Tracheal epithelial cell (primary cell): ENCODE results near the gene KCTD5. TPM values are rescaled to one million over a fixed set of nuclear protein-coding genes. Genes with fewer than 3 reads are reported as not detected.

ENCODE experiments used
- total RNA-seq: library from RNA; depleted of rRNA; stranded (reverse); fragments of >200 nt; gene quantifications from 2 replicates; pipeline ENCODE4 v1.2.1, GENCODE V29; 2014

The KCTD5 gene, protein sequence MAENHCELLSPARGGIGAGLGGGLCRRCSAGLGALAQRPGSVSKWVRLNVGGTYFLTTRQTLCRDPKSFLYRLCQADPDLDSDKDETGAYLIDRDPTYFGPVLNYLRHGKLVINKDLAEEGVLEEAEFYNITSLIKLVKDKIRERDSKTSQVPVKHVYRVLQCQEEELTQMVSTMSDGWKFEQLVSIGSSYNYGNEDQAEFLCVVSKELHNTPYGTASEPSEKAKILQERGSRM
- 27.5 and 37.8 TPM in 2 replicates for total RNA-seq

DNA sequence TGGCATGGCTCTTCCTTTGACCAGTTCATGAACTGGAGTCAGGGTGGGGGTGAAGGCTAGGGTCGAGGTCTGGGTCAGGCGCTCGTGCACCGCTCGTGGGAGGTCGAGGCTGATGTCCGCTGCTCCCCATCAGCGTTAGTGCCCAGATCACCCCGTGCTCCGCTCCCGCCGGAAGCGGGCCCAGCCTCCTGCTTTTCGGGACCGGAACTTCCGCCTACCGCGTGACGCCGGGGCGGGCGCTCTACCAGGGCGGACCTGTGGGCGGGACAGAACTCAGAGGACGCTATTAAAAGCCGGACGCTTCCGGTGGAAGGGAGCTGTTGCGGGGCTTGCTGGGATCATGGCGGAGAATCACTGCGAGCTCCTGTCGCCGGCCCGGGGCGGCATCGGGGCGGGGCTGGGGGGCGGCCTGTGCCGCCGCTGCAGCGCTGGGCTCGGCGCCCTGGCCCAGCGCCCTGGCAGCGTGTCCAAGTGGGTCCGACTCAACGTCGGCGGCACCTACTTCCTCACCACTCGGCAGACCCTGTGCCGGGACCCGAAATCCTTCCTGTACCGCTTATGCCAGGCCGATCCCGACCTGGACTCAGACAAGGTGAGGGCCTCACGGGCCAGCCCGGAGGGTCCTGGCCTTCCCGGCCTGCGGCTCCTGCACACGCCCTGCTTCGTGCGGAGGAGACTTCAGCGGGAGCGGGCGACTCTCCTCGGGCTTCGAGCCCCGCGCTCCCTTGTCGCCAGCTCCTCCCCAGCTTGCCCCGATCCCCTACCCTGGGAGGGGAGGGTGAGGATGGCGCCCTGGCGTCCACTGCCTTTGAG lies at the start of gene KCTD5:
KCTD5 (plus strand) TSS at position 315 of the 813 bp plus-strand sequence; CDS start at position 341, 26 bp downstream.

DNA sequence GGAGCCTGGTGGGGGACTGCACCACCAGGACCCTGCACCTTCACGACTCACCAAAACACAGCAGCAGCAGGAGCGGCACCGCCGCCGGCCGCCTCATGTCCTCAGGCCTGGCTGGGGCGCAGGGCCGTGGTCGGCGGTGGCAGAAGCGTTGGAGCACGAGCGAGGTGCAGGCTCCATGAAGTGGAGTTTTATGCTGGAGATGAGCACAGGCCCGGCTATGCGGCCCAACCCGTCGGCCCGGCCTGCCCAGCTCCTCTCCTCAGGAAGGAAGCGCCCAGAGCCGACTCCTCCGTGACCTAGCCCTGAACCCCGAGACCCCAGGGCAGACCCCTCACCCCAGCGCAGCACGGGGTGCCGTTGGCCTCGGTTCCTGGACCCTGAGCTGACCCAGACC lies 37.7 kb downstream of the KCTD5 start, which contains the start of gene PRSS27:
PRSS27 (minus strand) TSS at position 161 of the 394 bp plus-strand sequence; CDS start at position 97, 64 bp downstream.

DNA sequence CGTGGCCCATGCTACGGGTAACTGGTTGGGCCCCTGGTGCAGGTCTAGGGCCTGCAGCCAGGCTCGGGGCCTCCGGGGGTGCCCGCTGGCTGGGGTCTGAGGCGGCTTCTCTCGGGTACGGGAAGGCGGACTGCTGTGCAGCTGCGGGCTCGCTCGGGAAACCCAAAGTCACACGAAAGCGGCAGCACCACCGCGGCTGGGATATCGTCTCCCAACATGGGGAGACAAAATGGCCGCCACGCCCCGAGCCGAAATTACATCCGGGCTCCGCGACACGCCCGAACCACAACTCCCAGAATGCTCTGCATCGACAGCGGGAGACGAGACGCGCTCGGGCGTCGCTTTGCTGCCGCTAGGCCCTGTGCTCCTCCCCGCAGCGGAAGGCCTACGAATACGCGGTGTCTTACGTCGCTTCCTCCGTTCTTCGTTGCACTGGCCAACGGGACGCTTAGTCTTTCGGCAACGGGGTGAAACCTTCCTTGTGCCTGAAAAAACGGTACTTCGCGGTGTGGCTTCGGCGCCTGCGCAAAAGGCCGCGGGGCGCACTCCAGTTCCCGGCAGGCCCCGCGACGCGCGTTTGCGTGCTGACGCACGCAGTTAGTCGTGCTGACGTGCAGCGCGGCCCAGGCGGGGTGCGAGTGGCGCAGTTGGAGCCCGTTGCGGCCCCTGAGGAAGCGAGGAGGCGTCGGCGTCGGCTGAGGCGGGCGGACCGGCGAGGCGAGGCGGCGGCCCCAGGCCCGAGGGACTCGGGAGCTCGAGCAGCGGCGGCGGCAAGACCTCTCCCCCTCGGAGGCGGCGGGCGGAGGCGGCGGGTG lies 69.9 kb downstream of the KCTD5 start, which contains the start of gene SRRM2:
SRRM2 (plus strand) TSS at position 604 of the 815 bp plus-strand sequence. CDS start 3,727 bp downstream, outside the sequence.

Other genes with a start within 250 kb of the KCTD5 start
- gene TEDC2, start 222.4 kb upstream of the KCTD5 start, total RNA-seq = 0.85 and 1.7 TPM in 2 replicates
- gene NTN3, start 211.2 kb upstream of the KCTD5 start, total RNA-seq = 0.24 TPM in 1 of 2 replicates, not detected in the other
- gene TBC1D24, start 207.4 kb upstream of the KCTD5 start, total RNA-seq = 5.5 TPM in 2 replicates
- gene ATP6V0C, start 168.6 kb upstream of the KCTD5 start, total RNA-seq = 6.3 and 8.5 TPM in 2 replicates
- 17.9 and 28.2 TPM in 2 replicates for gene AMDHD2, start 162.2 kb upstream of the KCTD5 start, total RNA-seq
- 1.3 TPM in 1 of 2 replicates, not detected in the other for gene CEMP1, start 151.1 kb upstream of the KCTD5 start, total RNA-seq
- 22.2 and 24.1 TPM in 2 replicates for gene PDPK1, start 144.5 kb upstream of the KCTD5 start, total RNA-seq
- gene PRSS27, start 37.7 kb downstream of the KCTD5 start, total RNA-seq = under 0.01 and 0.96 TPM in 2 replicates
- 36.4 and 60.5 TPM in 2 replicates for gene SRRM2, start 70.1 kb downstream of the KCTD5 start, total RNA-seq
- gene ELOB, start 94.8 kb downstream of the KCTD5 start, total RNA-seq = 382 and 420 TPM in 2 replicates
- not detected in 2 replicates for gene PRSS33, start 105.0 kb downstream of the KCTD5 start, total RNA-seq
- not detected in 2 replicates for gene PRSS41, start 115.9 kb downstream of the KCTD5 start, total RNA-seq
- 5.8 and 8.7 TPM in 2 replicates for gene PRSS21, start 134.7 kb downstream of the KCTD5 start, total RNA-seq
- gene ZG16B, start 147.8 kb downstream of the KCTD5 start, total RNA-seq = 0.64 and 1.4 TPM in 2 replicates
- gene PRSS22, start 175.6 kb downstream of the KCTD5 start, total RNA-seq = 8.3 and 21.0 TPM in 2 replicates
- 39.2 and 75.9 TPM in 2 replicates for gene FLYWCH2, start 200.7 kb downstream of the KCTD5 start, total RNA-seq
- 41.9 and 48.4 TPM in 2 replicates for gene FLYWCH1, start 229.4 kb downstream of the KCTD5 start, total RNA-seq